Stromal cell of bone marrow (primary cell): ENCODE data around the gene KANTR.
"Not testable (repeated sequence)": the region's sequence is repeated elsewhere in the genome, so short reads cannot be mapped to it uniquely, and the experiment has no call there.

Experiments
- DNase-seq: peaks from one replicate; pipeline ENCODE4 v3.0.0-alpha.2; 2012; ENCODE audit warnings: low read depth

Gene KANTR

GRCh38 chrX:53128097-53128749 is 34.3 kb downstream of the KANTR start:
- no peak for DNase-seq

DNA sequence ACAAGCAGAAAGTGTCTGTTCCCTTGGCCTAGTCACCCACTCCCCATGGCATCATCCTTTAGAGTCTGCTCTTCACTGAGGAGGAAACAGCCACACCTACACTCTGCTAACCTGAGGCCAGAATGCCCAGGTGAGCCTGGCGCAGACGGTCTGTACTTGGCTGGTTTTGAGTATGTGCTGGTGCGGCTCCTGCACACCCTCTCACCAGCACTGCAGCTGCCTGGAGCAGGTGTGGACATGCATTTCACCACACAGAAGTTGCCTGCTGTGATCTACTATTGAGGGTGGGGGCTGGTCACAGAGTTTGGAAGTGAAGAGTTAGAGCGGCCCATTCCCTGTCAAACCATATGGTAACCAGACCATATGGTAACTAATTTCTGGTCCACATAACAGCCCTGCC is 39.5 kb downstream of the KANTR start:
- no peak for DNase-seq

GRCh38 chrX:53135581-53135980 is 41.6 kb downstream of the KANTR start:
- no peak for DNase-seq

DNA sequence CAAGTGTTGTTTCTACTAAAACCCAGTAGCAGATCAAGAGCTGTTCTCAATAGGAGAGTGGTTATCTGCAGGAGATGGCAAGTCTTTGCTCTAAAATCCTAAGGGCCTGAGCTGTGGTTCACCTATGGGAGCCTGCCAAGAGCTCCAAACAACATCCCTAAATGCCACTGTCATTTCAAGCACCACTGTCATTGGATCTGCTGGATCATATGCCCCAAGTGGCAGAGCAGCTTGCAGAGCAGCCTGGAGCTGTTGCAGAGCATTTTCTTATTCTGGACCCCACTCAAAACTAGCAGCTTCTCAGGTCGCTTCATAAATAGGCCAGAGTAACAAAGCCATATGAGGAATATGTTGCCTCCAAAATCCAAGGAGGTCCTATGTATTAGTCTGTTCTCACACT is 59.6 kb downstream of the KANTR start:
- no peak for DNase-seq

DNA sequence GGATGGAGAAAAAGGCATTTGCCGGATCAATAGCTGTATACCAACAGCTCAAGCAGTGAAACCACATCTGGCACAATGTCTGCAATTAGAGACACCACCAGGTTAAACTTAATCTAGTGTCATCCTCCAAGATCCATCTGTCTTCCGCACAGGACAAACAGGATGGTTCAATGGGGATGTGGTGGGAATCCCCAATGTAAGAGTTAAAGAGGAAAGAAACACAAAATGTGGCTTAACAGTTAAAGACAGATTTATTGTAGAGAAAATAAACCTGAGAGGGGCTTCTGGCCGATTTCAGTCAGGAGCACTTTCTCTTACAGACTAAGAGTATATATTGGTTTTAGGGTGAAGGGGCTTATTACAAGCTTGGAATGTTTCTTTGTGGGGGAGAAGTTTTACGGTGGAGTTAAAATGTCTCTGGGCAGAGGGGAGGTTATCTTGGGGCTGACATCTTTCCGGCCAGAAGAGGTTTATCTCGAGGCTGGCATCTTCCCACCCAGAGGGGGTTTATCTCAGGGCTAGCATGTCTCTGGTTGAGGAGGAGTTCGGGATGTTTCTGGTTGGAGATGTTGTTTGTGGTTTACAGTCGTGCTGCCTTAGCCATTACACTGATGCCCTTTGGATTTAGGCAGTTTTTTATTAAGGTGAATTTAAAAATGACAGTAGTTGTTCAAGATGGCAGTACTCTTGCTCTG is 61.7 kb downstream of the KANTR start:
- DNase-seq, result no peak

- DNase-seq, result no peak
These were observed 62.3 kb downstream of the KANTR start for GRCh38 chrX:53156207-53156596.

DNA sequence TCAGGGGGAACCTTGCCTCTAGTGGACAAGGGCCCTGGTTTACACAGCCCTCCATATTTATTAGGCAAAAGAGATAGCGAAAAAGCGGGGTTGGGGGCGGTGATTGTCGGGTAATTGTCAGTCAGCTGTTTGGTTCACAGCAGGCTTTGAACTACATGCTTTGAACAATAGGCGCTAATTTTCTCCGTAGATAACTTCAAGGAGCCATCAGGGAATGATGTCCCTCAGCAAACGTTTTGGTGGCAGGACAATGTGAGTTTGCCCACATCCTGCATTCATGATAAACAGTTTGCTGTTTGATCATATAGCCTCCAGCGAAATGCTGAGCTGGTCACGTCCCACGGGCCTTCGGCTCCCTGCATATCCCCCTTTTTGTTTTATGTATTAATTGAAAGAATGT is 65.2 kb downstream of the KANTR start:
- no peak for DNase-seq

DNA sequence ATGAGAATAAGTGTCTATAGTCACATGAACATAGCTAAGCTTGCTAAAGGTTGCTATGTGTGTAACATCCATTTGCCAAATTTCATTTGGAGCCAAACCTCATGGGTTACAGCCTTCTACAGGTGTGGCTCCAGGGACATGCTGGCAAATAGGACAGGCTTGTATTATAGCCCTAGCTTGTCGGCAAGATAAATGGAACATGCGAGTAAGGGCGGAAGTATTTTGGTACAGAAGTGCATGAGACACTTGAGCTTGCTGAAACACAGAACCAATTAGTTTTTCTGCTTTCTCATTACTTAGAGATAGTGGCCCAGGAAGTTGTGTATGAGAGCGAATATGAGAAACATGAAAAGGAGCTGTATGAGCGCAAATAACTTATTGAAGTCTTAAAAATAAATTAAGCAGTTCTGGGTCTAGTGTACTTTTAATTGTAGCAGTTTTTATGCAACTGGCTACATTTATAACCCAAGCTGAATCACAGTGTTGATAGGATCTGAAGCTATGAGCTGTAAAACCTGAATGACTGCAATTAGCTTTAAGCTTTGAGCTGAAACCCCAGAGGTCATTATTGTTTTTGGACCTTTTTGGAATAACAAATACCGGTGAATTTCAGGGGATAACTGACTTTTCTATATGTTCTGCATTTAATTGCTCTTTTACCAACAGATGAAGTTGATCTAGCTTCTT is 66.5 kb downstream of the KANTR start:
- no peak for DNase-seq

DNA sequence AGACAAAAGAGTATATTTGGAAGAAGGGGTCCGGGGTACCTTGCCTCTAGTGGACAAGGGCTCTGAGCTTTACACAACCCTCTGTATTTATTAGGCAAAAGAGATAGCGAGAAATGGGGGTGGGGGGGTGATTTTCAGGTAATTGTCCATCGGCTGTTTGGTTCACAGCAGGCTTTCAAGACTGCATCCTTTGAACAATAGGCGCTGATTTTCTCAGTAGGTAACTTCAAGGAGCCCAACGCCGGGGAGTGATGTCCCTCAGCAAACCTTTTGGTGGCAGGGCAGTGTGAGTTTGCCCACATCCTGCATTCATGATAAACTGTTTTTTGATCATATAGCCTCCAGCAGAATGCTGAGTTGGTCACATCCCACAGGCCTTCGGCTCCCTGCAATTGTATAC is 69.5 kb downstream of the KANTR start:
- DNase-seq, result no peak

- DNase-seq, result not testable (repeated sequence)
These were observed 70.6 kb downstream of the KANTR start for GRCh38 chrX:53164566-53164965.

DNA sequence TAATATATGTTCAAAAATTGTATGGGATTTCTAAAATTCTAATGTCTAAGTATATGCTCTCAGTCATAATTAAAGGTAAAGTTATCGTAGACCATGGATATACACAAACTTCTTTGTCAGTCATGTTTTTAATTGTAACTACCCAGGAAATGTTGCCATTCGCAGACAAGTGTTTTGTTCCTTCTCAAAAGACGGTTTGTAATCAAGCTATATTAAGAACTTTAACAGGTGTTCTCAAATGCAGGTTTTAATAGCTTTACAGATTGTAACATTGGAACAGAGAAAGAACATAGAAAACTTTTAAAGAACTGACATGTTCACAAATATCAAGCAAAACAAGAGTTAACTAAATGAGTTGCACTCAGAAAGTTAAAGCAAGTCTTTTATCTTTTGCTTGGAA is 72.2 kb downstream of the KANTR start:
- no peak for DNase-seq

GRCh38 chrX:53171356-53171755 is 77.4 kb downstream of the KANTR start:
- no peak for DNase-seq
